Stimulated activated CD8-positive, alpha-beta memory T cell treated with anti-CD3 and anti-CD28 coated beads, Interleukin-4, amount 100 ng/mL, for 4 hours (primary cell): ENCODE measurements around the gene ANKRD40CL.
"Not testable (repeated sequence)": the region's sequence is repeated elsewhere in the genome, so short reads cannot be mapped to it uniquely, and the experiment has no call there.

ENCODE experiments used
- DNase-seq, 2 donors: peaks; one replicate each; pipeline ENCODE4 v3.0.0-alpha.2; 2020; ENCODE audit warnings: low read depth in 2 of 2, low spot score in 1 of 2

Gene ANKRD40CL

GRCh38 chr17:50767446-50767845, at the start of gene ANKRD40CL:
ANKRD40CL (minus strand) TSS chr17:50767518; CDS start chr17:50766913, 605 bp downstream.
- DNase-seq: no peak

- no peak for DNase-seq
These were observed 49.0 kb upstream of the ANKRD40CL start for GRCh38 chr17:50816271-50816670.

GRCh38 chr17:50815400-50815799, 48.1 kb upstream of the ANKRD40CL start:
- DNase-seq: no peak

- DNase-seq: no peak
These were observed 46.3 kb upstream of the ANKRD40CL start for GRCh38 chr17:50813583-50813982.

GRCh38 chr17:50808888-50809287, 41.6 kb upstream of the ANKRD40CL start:
- no peak for DNase-seq

GRCh38 chr17:50808413-50808812, 41.1 kb upstream of the ANKRD40CL start:
- DNase-seq: no peak

GRCh38 chr17:50807675-50808074, 40.4 kb upstream of the ANKRD40CL start:
- no peak for DNase-seq

GRCh38 chr17:50807009-50807408, 39.7 kb upstream of the ANKRD40CL start:
- DNase-seq: no peak

GRCh38 chr17:50806141-50806643, 38.9 kb upstream of the ANKRD40CL start:
- no peak for DNase-seq

- DNase-seq: no peak
These were observed 38.2 kb upstream of the ANKRD40CL start for GRCh38 chr17:50805486-50805885.

GRCh38 chr17:50804749-50805475, 37.6 kb upstream of the ANKRD40CL start:
- DNase-seq: not testable (repeated sequence)

GRCh38 chr17:50803676-50804075, 36.4 kb upstream of the ANKRD40CL start:
- no peak for DNase-seq

- no peak for DNase-seq
These were observed 35.6 kb upstream of the ANKRD40CL start for GRCh38 chr17:50802609-50803571.

GRCh38 chr17:50800196-50800700, 32.9 kb upstream of the ANKRD40CL start:
- no peak for DNase-seq

- DNase-seq: no peak
These were observed 32.3 kb upstream of the ANKRD40CL start for GRCh38 chr17:50799582-50799981.

- DNase-seq: no peak
These were observed 31.3 kb upstream of the ANKRD40CL start for GRCh38 chr17:50798424-50799288.

- no peak for DNase-seq
These were observed 30.0 kb upstream of the ANKRD40CL start for GRCh38 chr17:50797135-50797810.

GRCh38 chr17:50794361-50794760, 27.0 kb upstream of the ANKRD40CL start:
- no peak for DNase-seq

GRCh38 chr17:50793007-50793406, 25.7 kb upstream of the ANKRD40CL start:
- no peak for DNase-seq

- no peak for DNase-seq
These were observed 24.8 kb upstream of the ANKRD40CL start for GRCh38 chr17:50792132-50792531.
